ENCODE results near the gene SLC30A4.
A peak's percentile ranks its signal among the peaks of the same experiment; 100 is the strongest.

The SLC30A4 gene

DNA sequence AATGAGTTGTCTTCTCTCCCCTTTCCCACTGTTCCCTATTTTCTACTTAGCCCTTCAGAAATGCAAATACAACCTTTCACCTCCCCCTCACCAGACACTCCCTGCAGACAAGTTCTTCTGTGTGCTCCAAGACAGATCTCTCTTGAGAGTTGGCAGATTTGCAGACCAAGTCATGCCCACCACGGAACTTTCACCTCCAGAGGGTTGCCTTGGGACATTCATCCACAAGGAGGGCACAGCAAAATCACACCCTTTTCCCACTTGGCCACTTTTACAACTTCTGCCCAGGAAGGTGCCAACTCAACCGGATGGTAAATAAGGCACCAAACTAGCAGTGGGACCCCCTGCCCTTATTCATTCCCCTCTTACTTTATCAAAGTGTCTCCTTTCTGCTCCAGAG is 53.5 kb downstream of the SLC30A4 start:
- TF ChIP-seq CTCF (IDR thresholded peaks at IDR 0.05; ENCODE audit: unreplicated experiment in 3 of 3), result no peak
- Mint-ChIP-seq H3K9me3 (peaks cover 4% of the 10 kb centered on the region), H3K4me3 (no peak overlapping the region), H3K27me3 (ENCODE audit: low read depth) (peaks cover 24% of the 10 kb centered on the region), H3K36me3 (ENCODE audit: low read depth) (no peaks in the 10 kb centered on the region), H3K4me1 (no peaks in the 10 kb centered on the region), H3K27ac (no peak overlapping the region)

- no peak for TF ChIP-seq CTCF (IDR thresholded peaks at IDR 0.05; ENCODE audit: unreplicated experiment in 3 of 3)
- Mint-ChIP-seq H3K9me3 (peaks cover 6% of the 10 kb centered on the region), H3K36me3 (ENCODE audit: low read depth) (no peaks in the 10 kb centered on the region), H3K27ac (no peak overlapping the region), H3K4me1 (no peaks in the 10 kb centered on the region), H3K27me3 (ENCODE audit: low read depth) (peaks cover 25% of the 10 kb centered on the region), H3K4me3 (no peak overlapping the region)
These were observed 54.3 kb downstream of the SLC30A4 start for GRCh38 chr15:45468294-45468693.

GRCh38 chr15:45458746-45459403 is 63.7 kb downstream of the SLC30A4 start:
- Mint-ChIP-seq H3K27me3 (ENCODE audit: low read depth) (no peaks in the 10 kb centered on the region), H3K27ac (no peak overlapping the region), H3K4me3 (peak overlapping the region; percentile 68 to 88 (median 73)), H3K36me3 (ENCODE audit: low read depth) (no peaks in the 10 kb centered on the region), H3K9me3 (peaks cover under 1% of the 10 kb centered on the region), H3K4me1 (peaks cover 6% of the 10 kb centered on the region)
- peak; percentile 89 to 97 (median 95) for TF ChIP-seq CTCF (IDR thresholded peaks at IDR 0.05; ENCODE audit: unreplicated experiment in 3 of 3)

- H3K4me3 Mint-ChIP-seq, result peak overlapping the region; percentile 73 to 88 (median 82)
- peak overlapping the region; percentile 89 to 93 (median 90) for H3K27ac Mint-ChIP-seq
- H3K9me3 Mint-ChIP-seq, result no peaks in the 10 kb centered on the region
- TF ChIP-seq CTCF (IDR thresholded peaks at IDR 0.05; ENCODE audit: unreplicated experiment in 3 of 3), result peak; percentile 82 to 92 (median 83)
- H3K4me1 Mint-ChIP-seq, result peaks cover 6% of the 10 kb centered on the region
- no peaks in the 10 kb centered on the region for H3K27me3 Mint-ChIP-seq (ENCODE audit: low read depth)
- H3K36me3 Mint-ChIP-seq (ENCODE audit: low read depth), result no peaks in the 10 kb centered on the region
These were observed 64.7 kb downstream of the SLC30A4 start for GRCh38 chr15:45457641-45458539.

DNA sequence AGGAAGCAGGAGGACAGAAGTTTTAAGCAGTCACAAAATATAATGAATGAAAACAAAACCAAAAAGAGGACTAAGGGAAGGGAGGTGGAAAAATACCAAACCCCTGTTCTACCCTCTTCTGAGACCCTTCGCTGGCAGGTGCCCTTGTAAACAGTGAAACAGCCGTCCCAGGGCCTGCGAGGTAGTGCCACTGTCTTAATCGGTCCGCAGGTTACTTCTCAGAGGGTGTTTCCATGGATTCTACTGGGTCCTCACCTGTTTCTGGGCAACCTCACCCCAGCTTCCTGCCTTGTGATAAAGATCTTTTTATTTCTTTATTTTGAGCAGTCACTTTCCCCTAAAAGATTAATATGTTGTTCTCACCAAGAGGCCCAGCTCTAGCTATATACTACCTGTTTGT is 65.3 kb downstream of the SLC30A4 start:
- no peaks in the 10 kb centered on the region for H3K36me3 Mint-ChIP-seq (ENCODE audit: low read depth)
- peak overlapping the region in 1 of 3 experiments; percentile 73 for H3K4me3 Mint-ChIP-seq
- TF ChIP-seq CTCF (IDR thresholded peaks at IDR 0.05; ENCODE audit: unreplicated experiment in 3 of 3), result no peak
- peaks cover 6% of the 10 kb centered on the region for H3K4me1 Mint-ChIP-seq
- peak overlapping the region; percentile 89 to 93 (median 90) for H3K27ac Mint-ChIP-seq
- H3K9me3 Mint-ChIP-seq, result no peaks in the 10 kb centered on the region
- H3K27me3 Mint-ChIP-seq (ENCODE audit: low read depth), result no peaks in the 10 kb centered on the region
